BE2C (cell line): Measurements from ENCODE around the gene CNDP2.
"Not testable (repeated sequence)": the region's sequence is repeated elsewhere in the genome, so short reads cannot be mapped to it uniquely, and the experiment has no call there.

ENCODE experiments used
- DNase-seq: peaks from one replicate; pipeline ENCODE4 v3.0.0-alpha.2; 2020
- H3K27me3 ChIP-seq: fragments of 250-450 bp; sonication (Bioruptor Pico); 2 replicates; pipeline ENCODE4 v1.5.1; 2020; ENCODE audit warnings: mild to moderate bottlenecking
- H3K36me3 ChIP-seq: fragments of 250-450 bp; sonication (Bioruptor Pico); 2 replicates; pipeline ENCODE4 v1.5.1; 2020; ENCODE audit warnings: mild to moderate bottlenecking
- H3K4me1 ChIP-seq: fragments of 250-450 bp; sonication (Bioruptor Pico); 2 replicates; pipeline ENCODE4 v1.5.1; 2020
- H3K4me3 ChIP-seq: 2 replicates; pipeline ENCODE4 v1.5.1; 2011; ENCODE audit warnings: low read depth, low read length
- H3K9me3 ChIP-seq: fragments of 250-450 bp; sonication (Bioruptor Pico); 2 replicates; pipeline ENCODE4 v1.5.1; 2020
- TF ChIP-seq, protein P1 (sequence below): IDR thresholded peaks from 2 replicates; pipeline ENCODE4 v1.5.1; 2012; ENCODE audit warnings: mild to moderate bottlenecking, low read depth, low read length

The CNDP2 gene

DNA sequence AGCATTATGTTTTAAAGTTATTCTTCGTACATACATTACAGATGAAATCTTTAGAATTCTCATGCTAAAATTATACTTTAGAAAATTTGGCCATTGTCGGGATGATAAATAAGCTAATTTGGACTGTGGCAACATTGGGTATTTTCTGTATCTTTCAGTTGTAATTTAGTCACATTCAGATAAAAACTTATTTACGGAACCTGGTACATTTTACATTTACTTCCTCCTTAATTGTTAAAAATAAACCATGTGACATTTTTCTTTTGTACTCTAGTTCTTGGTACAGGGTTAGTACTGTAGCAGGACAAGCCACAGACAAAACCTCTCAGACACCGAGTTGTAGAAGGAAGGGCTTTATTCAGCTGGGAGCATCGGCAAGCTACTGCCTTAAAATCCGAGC is 4.2 kb downstream of the CNDP2 start:
- H3K4me3 ChIP-seq = no peak overlapping the region
- DNase-seq = no peak
- H3K27me3 ChIP-seq = no peaks in the 10 kb centered on the region
- no peaks in the 10 kb centered on the region for H3K9me3 ChIP-seq
- H3K36me3 ChIP-seq = no peaks in the 10 kb centered on the region
- H3K4me1 ChIP-seq = no peaks in the 10 kb centered on the region
- TF ChIP-seq, protein P1, sequence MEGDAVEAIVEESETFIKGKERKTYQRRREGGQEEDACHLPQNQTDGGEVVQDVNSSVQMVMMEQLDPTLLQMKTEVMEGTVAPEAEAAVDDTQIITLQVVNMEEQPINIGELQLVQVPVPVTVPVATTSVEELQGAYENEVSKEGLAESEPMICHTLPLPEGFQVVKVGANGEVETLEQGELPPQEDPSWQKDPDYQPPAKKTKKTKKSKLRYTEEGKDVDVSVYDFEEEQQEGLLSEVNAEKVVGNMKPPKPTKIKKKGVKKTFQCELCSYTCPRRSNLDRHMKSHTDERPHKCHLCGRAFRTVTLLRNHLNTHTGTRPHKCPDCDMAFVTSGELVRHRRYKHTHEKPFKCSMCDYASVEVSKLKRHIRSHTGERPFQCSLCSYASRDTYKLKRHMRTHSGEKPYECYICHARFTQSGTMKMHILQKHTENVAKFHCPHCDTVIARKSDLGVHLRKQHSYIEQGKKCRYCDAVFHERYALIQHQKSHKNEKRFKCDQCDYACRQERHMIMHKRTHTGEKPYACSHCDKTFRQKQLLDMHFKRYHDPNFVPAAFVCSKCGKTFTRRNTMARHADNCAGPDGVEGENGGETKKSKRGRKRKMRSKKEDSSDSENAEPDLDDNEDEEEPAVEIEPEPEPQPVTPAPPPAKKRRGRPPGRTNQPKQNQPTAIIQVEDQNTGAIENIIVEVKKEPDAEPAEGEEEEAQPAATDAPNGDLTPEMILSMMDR = no peak

DNA sequence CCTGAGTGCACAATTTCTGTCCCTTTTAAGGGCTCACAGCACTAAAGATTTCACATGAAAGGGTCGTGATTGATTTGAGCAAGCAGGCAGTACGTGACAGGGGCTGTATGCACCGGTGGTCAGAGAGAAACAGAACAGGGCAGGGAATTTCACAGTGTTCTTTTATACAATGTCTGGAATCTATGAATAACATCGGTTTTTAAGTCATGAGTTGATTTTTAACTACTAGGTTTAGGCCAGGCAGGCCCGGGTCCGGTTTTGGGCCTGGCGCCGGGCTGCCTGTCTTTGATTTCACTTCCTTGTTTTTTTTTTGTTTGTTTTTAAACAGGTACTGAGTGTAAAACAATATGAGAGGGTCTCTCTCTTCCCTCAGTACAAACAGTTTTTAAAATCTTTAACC is 4.6 kb downstream of the CNDP2 start:
- not testable (repeated sequence) for H3K9me3 ChIP-seq, H3K27me3 ChIP-seq, H3K4me3 ChIP-seq, DNase-seq, H3K4me1 ChIP-seq, H3K36me3 ChIP-seq

DNA sequence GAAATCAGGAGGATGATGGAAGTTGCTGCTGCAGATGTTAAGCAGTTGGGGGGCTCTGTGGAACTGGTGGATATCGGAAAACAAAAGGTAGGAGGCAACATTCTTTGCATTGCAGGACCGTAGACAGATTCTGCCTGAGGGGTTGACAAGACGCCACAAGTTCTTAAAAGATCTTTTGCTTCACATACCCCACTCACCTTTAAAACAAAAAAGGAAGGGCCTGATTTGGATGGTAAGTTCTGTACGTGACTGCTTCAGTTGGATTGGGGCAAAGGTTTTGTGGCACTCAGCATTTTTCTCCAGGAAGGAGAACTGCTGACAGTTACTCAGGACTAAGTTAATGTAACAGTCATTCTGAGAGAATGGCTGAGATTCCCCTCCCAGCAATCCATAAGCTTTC is 5.2 kb downstream of the CNDP2 start:
- Histone ChIP-seq H3K27me3 (no peaks in the 10 kb centered on the region), H3K9me3 (no peaks in the 10 kb centered on the region), H3K36me3 (no peaks in the 10 kb centered on the region), H3K4me1 (no peaks in the 10 kb centered on the region), H3K4me3 (no peak overlapping the region)
- no peak for DNase-seq
- TF ChIP-seq, protein P1 = no peak

DNA sequence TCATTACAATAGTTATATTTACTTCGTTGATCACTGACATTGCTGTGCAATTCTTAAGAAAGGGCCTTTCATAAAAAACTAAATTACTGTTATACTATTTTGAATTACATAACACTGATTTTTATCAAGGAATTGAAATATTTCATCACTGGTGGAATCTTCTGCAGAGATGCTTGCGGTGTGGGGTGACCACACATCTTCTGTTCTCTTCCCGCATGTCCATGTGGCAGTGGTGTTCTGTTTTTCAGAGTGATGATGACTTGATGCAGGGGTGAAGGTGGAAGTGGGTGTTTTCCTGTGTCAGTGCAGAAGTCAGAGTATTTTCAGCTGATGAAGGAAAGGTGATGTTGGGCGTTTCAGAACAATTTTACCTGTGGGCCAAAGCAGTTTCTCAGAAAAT is 7.0 kb downstream of the CNDP2 start:
- Histone ChIP-seq H3K9me3 (no peaks in the 10 kb centered on the region), H3K4me3 (no peak overlapping the region), H3K27me3 (no peaks in the 10 kb centered on the region), H3K36me3 (no peaks in the 10 kb centered on the region; the same call in 1 of the 2 replicates), H3K4me1 (no peaks in the 10 kb centered on the region)
- no peak for DNase-seq
- TF ChIP-seq, protein P1 = no peak

DNA sequence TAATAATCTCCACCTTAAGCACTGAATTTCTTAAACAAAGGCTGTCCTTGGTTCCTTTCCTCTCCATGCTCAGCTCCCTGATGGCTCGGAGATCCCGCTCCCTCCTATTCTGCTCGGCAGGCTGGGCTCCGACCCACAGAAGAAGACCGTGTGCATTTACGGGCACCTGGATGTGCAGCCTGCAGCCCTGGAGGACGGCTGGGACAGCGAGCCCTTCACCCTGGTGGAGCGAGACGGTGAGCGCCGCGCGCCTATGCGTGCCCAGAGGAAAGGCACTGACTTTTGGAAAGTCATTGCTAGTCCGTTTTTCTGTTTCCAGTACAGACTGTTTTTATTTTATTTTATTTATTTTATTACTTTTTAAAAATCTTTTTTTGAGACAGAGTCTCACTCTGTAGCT is 9.6 kb downstream of the CNDP2 start:
- H3K27me3 ChIP-seq = no peaks in the 10 kb centered on the region
- no peaks in the 10 kb centered on the region for H3K9me3 ChIP-seq
- H3K36me3 ChIP-seq = no peaks in the 10 kb centered on the region; the same call in 1 of the 2 replicates
- TF ChIP-seq, protein P1 = no peak
- H3K4me3 ChIP-seq = no peak overlapping the region
- no peaks in the 10 kb centered on the region for H3K4me1 ChIP-seq
- DNase-seq = no peak

DNA sequence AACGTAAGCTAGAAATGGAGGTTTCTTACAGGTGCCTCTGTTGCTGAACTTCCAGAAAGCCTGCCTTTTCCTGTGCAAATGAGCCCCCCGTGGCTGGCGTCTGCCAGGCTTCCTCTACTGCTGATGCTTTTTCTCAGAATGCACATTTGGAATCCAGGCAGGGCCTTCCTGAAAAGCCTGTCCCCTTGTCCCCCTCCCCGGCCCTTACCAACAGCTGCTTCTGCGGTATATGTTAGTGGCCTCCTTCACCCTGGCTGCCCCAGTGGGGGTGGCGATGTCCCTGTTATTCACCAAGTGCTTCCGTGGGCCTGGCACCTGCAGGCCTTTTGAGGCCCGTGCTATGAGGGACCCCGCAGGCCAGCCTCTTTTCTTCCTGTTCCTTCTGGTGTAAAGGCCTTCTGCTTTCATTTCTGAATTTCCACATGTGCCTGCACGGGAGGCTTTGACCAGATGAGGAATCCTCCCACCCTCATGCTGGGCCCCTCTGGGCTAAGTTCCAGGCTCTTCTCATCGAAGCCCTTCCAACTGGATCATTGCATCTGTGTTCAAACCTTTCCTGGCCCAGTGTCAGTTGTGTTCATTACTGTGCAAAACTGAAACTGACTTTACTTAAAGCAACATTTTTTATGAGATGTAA is 10.4 kb downstream of the CNDP2 start:
- Histone ChIP-seq H3K9me3 (no peaks in the 10 kb centered on the region), H3K27me3 (no peaks in the 10 kb centered on the region), H3K4me1 (no peaks in the 10 kb centered on the region), H3K36me3 (no peaks in the 10 kb centered on the region; the same call in 1 of the 2 replicates), H3K4me3 (no peak overlapping the region)
- TF ChIP-seq, protein P1 = no peak
- DNase-seq = no peak
